ENCODE results near the gene TNNT1.

DNA sequence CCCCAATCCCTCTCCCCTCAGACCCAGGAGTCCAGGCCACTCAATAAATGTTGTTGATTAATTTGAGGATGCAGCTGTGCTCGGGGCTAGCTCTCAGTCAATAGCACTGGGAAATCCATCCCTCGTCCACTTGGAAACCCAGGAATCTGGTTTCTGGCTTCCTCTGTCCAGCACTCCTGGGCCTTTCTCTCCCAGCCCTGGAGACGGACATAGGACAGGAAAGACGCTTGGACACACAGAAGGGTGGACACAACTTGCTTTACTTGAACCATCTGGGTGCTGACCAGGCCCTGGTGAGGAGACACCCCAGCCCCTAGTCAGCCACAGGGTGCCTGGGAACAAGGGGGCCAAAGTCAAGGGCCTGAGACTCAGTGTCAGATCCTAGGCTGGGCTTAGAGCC lies 9.4 kb upstream of the TNNT1 start:
- TF ChIP-seq GATA2 (IDR thresholded peaks at IDR 0.05; ENCODE audit: low read depth, low read length): no peak
- TF ChIP-seq GATA3 (IDR thresholded peaks at IDR 0.05; ENCODE audit: low read depth, low read length): no peak
